MM.1S (cell line): ENCODE data around the gene ROCK2.

Experiments
- EZH2 ChIP-seq: fragments of 300-600 bp; sonication (generic); optimal IDR thresholded peaks from 2 replicates; pipeline ENCODE3; 2017; ENCODE audit warnings: low read depth, mild to moderate bottlenecking, antibody characterized with exemption, low read length, mixed read lengths
- EZH2phosphoT487 ChIP-seq: fragments of 300-600 bp; sonication (generic); IDR thresholded peaks from 2 replicates; pipeline ENCODE4 v1.6.1; 2018; ENCODE audit warnings: antibody characterized with exemption, low read length
- TF ChIP-seq, protein P1 (sequence below): fragments of 300-600 bp; sonication (generic); IDR thresholded peaks from 2 replicates; pipeline ENCODE4 v1.5.1; 2016; ENCODE audit warnings: antibody characterized with exemption, low read length, mixed read lengths

- TF ChIP-seq, protein P1, sequence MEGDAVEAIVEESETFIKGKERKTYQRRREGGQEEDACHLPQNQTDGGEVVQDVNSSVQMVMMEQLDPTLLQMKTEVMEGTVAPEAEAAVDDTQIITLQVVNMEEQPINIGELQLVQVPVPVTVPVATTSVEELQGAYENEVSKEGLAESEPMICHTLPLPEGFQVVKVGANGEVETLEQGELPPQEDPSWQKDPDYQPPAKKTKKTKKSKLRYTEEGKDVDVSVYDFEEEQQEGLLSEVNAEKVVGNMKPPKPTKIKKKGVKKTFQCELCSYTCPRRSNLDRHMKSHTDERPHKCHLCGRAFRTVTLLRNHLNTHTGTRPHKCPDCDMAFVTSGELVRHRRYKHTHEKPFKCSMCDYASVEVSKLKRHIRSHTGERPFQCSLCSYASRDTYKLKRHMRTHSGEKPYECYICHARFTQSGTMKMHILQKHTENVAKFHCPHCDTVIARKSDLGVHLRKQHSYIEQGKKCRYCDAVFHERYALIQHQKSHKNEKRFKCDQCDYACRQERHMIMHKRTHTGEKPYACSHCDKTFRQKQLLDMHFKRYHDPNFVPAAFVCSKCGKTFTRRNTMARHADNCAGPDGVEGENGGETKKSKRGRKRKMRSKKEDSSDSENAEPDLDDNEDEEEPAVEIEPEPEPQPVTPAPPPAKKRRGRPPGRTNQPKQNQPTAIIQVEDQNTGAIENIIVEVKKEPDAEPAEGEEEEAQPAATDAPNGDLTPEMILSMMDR: no peak
- TF ChIP-seq EZH2 (no peak), EZH2phosphoT487 (no peak)
These were observed 13.8 kb downstream of the ROCK2 start for GRCh38 chr2:11330457-11331142.
